C4-2B (cell line): ENCODE measurements around the gene ACMSD.

Source experiments
- H3K27ac ChIP-seq: fragments of 450-650 bp; 2 replicates; pipeline ENCODE4 v1.5.1; 2017
- ZFX ChIP-seq: fragments of 450-650 bp; IDR thresholded peaks from 2 replicates; pipeline ENCODE4 v1.6.1; 2017
- TF ChIP-seq, protein P1 (sequence below): fragments of 450-650 bp; conservative IDR thresholded peaks from 2 replicates; pipeline ENCODE4 v1.5.1; 2017; ENCODE audit warnings: mild to moderate bottlenecking

ACMSD gene

DNA sequence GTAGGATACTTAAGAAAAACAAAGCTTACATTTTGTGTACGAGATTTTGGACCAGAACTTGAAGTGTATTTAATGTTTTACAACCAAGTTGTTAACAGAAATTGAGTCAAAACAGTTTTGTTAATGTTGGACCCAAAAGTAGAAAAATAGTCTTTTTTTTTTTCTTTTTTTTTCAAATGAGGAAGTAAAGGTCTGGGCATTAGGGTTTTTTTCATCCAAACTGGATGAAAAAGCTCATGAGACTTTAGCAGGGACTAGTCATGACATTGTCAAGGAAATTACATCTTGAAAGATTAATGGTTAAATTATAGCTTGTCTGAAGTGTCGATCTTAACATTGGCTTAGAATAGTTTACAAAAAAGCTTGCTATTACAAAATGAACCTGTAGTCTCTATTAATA, 112.5 kb downstream of the ACMSD start:
- H3K27ac ChIP-seq, result no peak overlapping the region
- no peak for TF ChIP-seq ZFX
- TF ChIP-seq, protein P1, sequence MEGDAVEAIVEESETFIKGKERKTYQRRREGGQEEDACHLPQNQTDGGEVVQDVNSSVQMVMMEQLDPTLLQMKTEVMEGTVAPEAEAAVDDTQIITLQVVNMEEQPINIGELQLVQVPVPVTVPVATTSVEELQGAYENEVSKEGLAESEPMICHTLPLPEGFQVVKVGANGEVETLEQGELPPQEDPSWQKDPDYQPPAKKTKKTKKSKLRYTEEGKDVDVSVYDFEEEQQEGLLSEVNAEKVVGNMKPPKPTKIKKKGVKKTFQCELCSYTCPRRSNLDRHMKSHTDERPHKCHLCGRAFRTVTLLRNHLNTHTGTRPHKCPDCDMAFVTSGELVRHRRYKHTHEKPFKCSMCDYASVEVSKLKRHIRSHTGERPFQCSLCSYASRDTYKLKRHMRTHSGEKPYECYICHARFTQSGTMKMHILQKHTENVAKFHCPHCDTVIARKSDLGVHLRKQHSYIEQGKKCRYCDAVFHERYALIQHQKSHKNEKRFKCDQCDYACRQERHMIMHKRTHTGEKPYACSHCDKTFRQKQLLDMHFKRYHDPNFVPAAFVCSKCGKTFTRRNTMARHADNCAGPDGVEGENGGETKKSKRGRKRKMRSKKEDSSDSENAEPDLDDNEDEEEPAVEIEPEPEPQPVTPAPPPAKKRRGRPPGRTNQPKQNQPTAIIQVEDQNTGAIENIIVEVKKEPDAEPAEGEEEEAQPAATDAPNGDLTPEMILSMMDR, result no peak
